Measurements from ENCODE around the gene SOBP. TPM values are rescaled to one million over a fixed set of nuclear protein-coding genes. Genes with fewer than 3 reads are reported as not detected.
"Not testable (repeated sequence)": the region's sequence is repeated elsewhere in the genome, so short reads cannot be mapped to it uniquely, and the experiment has no call there.

The SOBP gene
- total RNA-seq = 0.32 TPM

- peak; percentile 35 for ATAC-seq
These were observed at the start of gene SOBP for GRCh38 chr6:107489636-107490565. SOBP (plus strand) TSS chr6:107490117; CDS start chr6:107490617, 500 bp downstream.

GRCh38 chr6:107440936-107441335, 49.0 kb upstream of the SOBP start:
- ATAC-seq = no peak

GRCh38 chr6:107441682-107442081, 48.2 kb upstream of the SOBP start:
- ATAC-seq = no peak

- ATAC-seq = no peak
These were observed 46.8 kb upstream of the SOBP start for GRCh38 chr6:107442938-107443607.

GRCh38 chr6:107443608-107444267, 46.2 kb upstream of the SOBP start:
- ATAC-seq = no peak

- ATAC-seq = no peak
These were observed 45.6 kb upstream of the SOBP start for GRCh38 chr6:107444277-107444676.

- no peak for ATAC-seq
These were observed 42.2 kb upstream of the SOBP start for GRCh38 chr6:107447663-107448216.

- ATAC-seq = no peak
These were observed 41.1 kb upstream of the SOBP start for GRCh38 chr6:107448776-107449175.

GRCh38 chr6:107458672-107459282, 31.1 kb upstream of the SOBP start:
- ATAC-seq = peak; percentile 5

- peak; percentile 100 for ATAC-seq
These were observed 30.4 kb upstream of the SOBP start, which contains the start of gene PDSS2 for GRCh38 chr6:107459283-107460082. PDSS2 (minus strand) TSS chr6:107459564; CDS start chr6:107459285, 279 bp downstream.

- ATAC-seq = no peak
These were observed 29.8 kb upstream of the SOBP start for GRCh38 chr6:107460083-107460631.

- no peak for ATAC-seq
These were observed 23.9 kb upstream of the SOBP start for GRCh38 chr6:107466062-107466461.

GRCh38 chr6:107470364-107470763, 19.6 kb upstream of the SOBP start:
- ATAC-seq = no peak

- no peak for ATAC-seq
These were observed 16.3 kb upstream of the SOBP start for GRCh38 chr6:107473660-107474059.

GRCh38 chr6:107475360-107475759, 14.6 kb upstream of the SOBP start:
- ATAC-seq = not testable (repeated sequence)

- not testable (repeated sequence) for ATAC-seq
These were observed 14.1 kb upstream of the SOBP start for GRCh38 chr6:107475826-107476225.

- ATAC-seq = no peak
These were observed 10.7 kb upstream of the SOBP start for GRCh38 chr6:107479089-107479690.

GRCh38 chr6:107485157-107485556, 4.8 kb upstream of the SOBP start:
- ATAC-seq = no peak

GRCh38 chr6:107488174-107488874, 1.6 kb upstream of the SOBP start:
- no peak for ATAC-seq

Data from esophagus mucosa (tissue), 1 donor.